B cell (primary cell): Measurements from ENCODE around the gene SLC41A3. TPM values are rescaled to one million over a fixed set of nuclear protein-coding genes. Genes with fewer than 3 reads are reported as not detected.

Source experiments
- ATAC-seq: fragments of 200-7000 bp; cut with Tn5 transposase; one replicate; pipeline ENCODE4 v1.10.0; 2021; ENCODE audit warnings: low read depth, mild to moderate bottlenecking, moderate number of reproducible peaks, moderate library complexity
- CTCF ChIA-PET: fragments of 350-600 bp; sonication (Branson Sonifier 250); formaldehyde crosslinking; loops from one replicate; lab custom pipeline; 2021; ENCODE audit warnings: antibody characterized with exemption, inconsistent platforms; lab: Charles Lee
- POLR2A ChIA-PET: fragments of 350-600 bp; sonication (Branson Sonifier 250); formaldehyde crosslinking; loops from one replicate; lab custom pipeline; 2021; ENCODE audit warnings: antibody characterized with exemption; lab: Charles Lee
- DNase-seq: peaks from one replicate; pipeline ENCODE4 v3.0.0; 2013
- H2AFZ ChIP-seq: 2 replicates; pipeline ENCODE4 v1.6.1; 2012; ENCODE audit warnings: mild to moderate bottlenecking, low read depth, low read length; ENCODE audit not compliant: insufficient read depth, poor library complexity, severe bottlenecking
- H3K27ac ChIP-seq, 2 donors: 1 replicate in 1 of 2; 2 replicates in 1 of 2; pipeline ENCODE4 v1.5.1; 2012 to 2013; ENCODE audit warnings: low read length in 2 of 2, mild to moderate bottlenecking in 2 of 2, moderate library complexity in 1 of 2
- H3K27me3 ChIP-seq, 4 experiments: fragments of 200-600 bp in 1 of 4; sonication (generic) in 1 of 4; replicated peaks in 1 of 4; 1 replicate in 2 of 4; 2 replicates in 2 of 4; pipeline versions ENCODE4 v1.6.1 to v1.7.0; 2013 to 2016; ENCODE audit warnings: low read length in 3 of 4, mild to moderate bottlenecking in 2 of 4, mixed read lengths in 1 of 4, moderate library complexity in 1 of 4; ENCODE audit not compliant: insufficient read depth in 4 of 4, control insufficient read depth in 3 of 4; ENCODE audit errors: control extremely low read depth in 1 of 4
- H3K36me3 ChIP-seq, 2 experiments: replicated peaks in 1 of 2; 1 replicate in 1 of 2; 2 replicates in 1 of 2; pipeline versions ENCODE4 v1.6.1 to v1.7.1; 2013; ENCODE audit warnings: low read length in 1 of 2; ENCODE audit not compliant: insufficient read depth in 2 of 2, control insufficient read depth in 1 of 2; ENCODE audit errors: control extremely low read depth in 1 of 2, extremely low read depth in 1 of 2
- H3K4me1 ChIP-seq, 2 donors: fragments of 200-600 bp in 1 of 2; sonication (generic) in 1 of 2; 1 replicate in 1 of 2; 2 replicates in 1 of 2; pipeline versions ENCODE4 v1.5.1 to v1.6.1; 2013 to 2017; ENCODE audit warnings: low read length in 2 of 2; ENCODE audit not compliant: control insufficient read depth in 2 of 2, insufficient read depth in 2 of 2
- H3K4me2 ChIP-seq: replicated peaks from 2 replicates; pipeline ENCODE3; 2012; ENCODE audit warnings: mild to moderate bottlenecking, low read depth, low read length; ENCODE audit not compliant: poor library complexity, severe bottlenecking
- H3K4me3 ChIP-seq, 5 experiments: fragments of 200-600 bp in 1 of 5; sonication (generic) in 1 of 5; 1 replicate in 3 of 5; 2 replicates in 2 of 5; pipeline versions ENCODE4 v1.5.1 to v1.7.0; 2011 to 2016; ENCODE audit warnings: low read length in 4 of 5, mild to moderate bottlenecking in 4 of 5, low read depth in 2 of 5, control low read depth in 1 of 5, moderate library complexity in 1 of 5; ENCODE audit not compliant: insufficient read depth in 1 of 5; ENCODE audit errors: control extremely low read depth in 1 of 5, extremely low read depth in 1 of 5
- H3K79me2 ChIP-seq: fragments of 200-600 bp; sonication (generic); one replicate; pipeline ENCODE4 v1.6.0; 2016; ENCODE audit warnings: low read length; ENCODE audit not compliant: control insufficient read depth, insufficient read depth
- H3K9ac ChIP-seq: fragments of 200-600 bp; sonication (generic); 2 replicates; pipeline ENCODE4 v1.6.1; 2017; ENCODE audit warnings: mild to moderate bottlenecking, low read length, moderate library complexity
- H3K9me3 ChIP-seq, 3 donors: one replicate each; pipeline versions ENCODE4 v1.6.1 to v1.7.1; 2013; ENCODE audit warnings: low read length in 2 of 3; ENCODE audit not compliant: control insufficient read depth in 2 of 3, insufficient read depth in 1 of 3; ENCODE audit errors: control extremely low read depth in 1 of 3
- H4K20me1 ChIP-seq: 2 replicates; pipeline ENCODE4 v1.6.0; 2012; ENCODE audit warnings: mild to moderate bottlenecking, low read length; ENCODE audit not compliant: insufficient read depth, control insufficient read depth, poor library complexity, severe bottlenecking
- H3K27ac Mint-ChIP-seq: one replicate; pipeline ENCODE4 v1.8.0; 2021; ENCODE audit warnings: mixed read lengths
- H3K27me3 Mint-ChIP-seq: one replicate; pipeline ENCODE4 v1.8.0; 2021; ENCODE audit warnings: mixed read lengths
- H3K4me1 Mint-ChIP-seq: one replicate; pipeline ENCODE4 v1.8.0; 2021; ENCODE audit warnings: mixed read lengths
- H3K4me3 Mint-ChIP-seq: one replicate; pipeline ENCODE4 v1.8.0; 2021; ENCODE audit warnings: mixed read lengths
- H3K9me3 Mint-ChIP-seq: one replicate; pipeline ENCODE4 v1.8.0; 2022; ENCODE audit warnings: mixed read lengths; ENCODE audit not compliant: insufficient read depth
- CTCF ChIP-seq: fragments of 200-600 bp; IDR thresholded peaks from one replicate; pipeline ENCODE4 v1.8.0; 2022; ENCODE audit warnings: antibody characterized with exemption, mild to moderate bottlenecking
- EZH2 ChIP-seq: IDR thresholded peaks from 2 replicates; pipeline ENCODE4 v1.6.1; 2012; ENCODE audit warnings: borderline replicate concordance, low read depth, mild to moderate bottlenecking, moderate library complexity, low read length; ENCODE audit not compliant: insufficient read depth, poor library complexity, severe bottlenecking
- WGBS: methylation state at CpG from one replicate; pipeline ENCODE4 v1.1.5; 2013; ENCODE audit warnings: missing lambda C conversion rate; ENCODE audit not compliant: insufficient coverage; 5-methylcytosine and 5-hydroxymethylcytosine counted together
- intact Hi-C: fragments of 100-400 bp; cut with micrococcal nuclease; formaldehyde crosslinking; loops from one replicate; pipeline ENCODE4 v1.10.0; 2022
- polyA plus RNA-seq: library from polyadenylated mRNA; depleted of rRNA; stranded (reverse); fragments of >200 nt; gene quantifications from 2 replicates; pipeline ENCODE4 v1.2.3, GENCODE V29; 2012
- total RNA-seq, 2 donors: library from RNA; stranded (reverse); fragments of 120-200 nt in 1 of 2; gene quantifications; 1 replicate in 1 of 2; 2 replicates in 1 of 2; pipeline versions ENCODE4 v1.2.3 to v1.2.4, GENCODE V29; 2013 to 2022

The SLC41A3 gene
- total and polyA plus RNA-seq, 2 donors (not counting 1 experiment from before 2014, with no cell fraction given), result 34.2 to 39.3 TPM

DNA sequence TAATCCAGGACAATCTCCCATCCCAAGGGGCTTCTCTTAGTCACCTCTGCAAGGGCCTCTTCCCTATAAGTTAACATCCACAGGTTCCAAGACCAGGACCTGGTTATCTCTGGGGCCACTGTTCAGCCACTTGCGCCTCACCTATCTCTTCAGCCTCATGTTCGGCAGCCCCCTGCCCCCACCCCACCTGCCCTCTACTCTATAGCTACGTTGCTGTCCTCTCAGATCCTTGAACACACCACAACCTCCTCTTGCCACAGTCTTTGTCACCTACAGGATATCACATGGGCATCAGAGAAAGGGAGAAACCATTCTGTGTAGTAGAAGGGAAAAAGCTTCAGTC, 33.9 kb downstream of the SLC41A3 start:
- 100% methylated on average over 1 of the region's 3 CpGs for WGBS
- Histone ChIP-seq H3K4me3 (no peak overlapping the region), H3K9ac (no peak overlapping the region), H3K9me3 (peaks cover 0 to 2% (median 0%) of the 10 kb centered on the region in 3 donors), H4K20me1 (no peaks in the 10 kb centered on the region), H3K79me2 (no peaks in the 10 kb centered on the region), H3K36me3 (peaks cover 0 to 4% of the 10 kb centered on the region in 2 experiments), H3K27ac (no peak overlapping the region), H3K4me1 (peaks cover 17% of the 10 kb centered on the region in 2 donors), H3K4me2 (no peak overlapping the region), H3K27me3 (no peaks in the 10 kb centered on the region), H2AFZ (no peak overlapping the region)
- no peak overlapping the region for H3K4me3 Mint-ChIP-seq
- intact Hi-C loops, result no loop called here
- no peak for TF ChIP-seq CTCF
- TF ChIP-seq EZH2, result no peak
- H3K27me3 Mint-ChIP-seq, result no peaks in the 10 kb centered on the region
- no peak overlapping the region for H3K27ac Mint-ChIP-seq
- POLR2A ChIA-PET, result no interaction called here
- DNase-seq (no peak), ATAC-seq (no peak)
- CTCF ChIA-PET, result interaction anchor here (1.0 kb wide), 1 partner anchor 37 kb away, joined by 3 read pairs; no protein-coding TSS in a partner anchor
- peaks cover 21% of the 10 kb centered on the region for H3K4me1 Mint-ChIP-seq
- no peaks in the 10 kb centered on the region for H3K9me3 Mint-ChIP-seq

DNA sequence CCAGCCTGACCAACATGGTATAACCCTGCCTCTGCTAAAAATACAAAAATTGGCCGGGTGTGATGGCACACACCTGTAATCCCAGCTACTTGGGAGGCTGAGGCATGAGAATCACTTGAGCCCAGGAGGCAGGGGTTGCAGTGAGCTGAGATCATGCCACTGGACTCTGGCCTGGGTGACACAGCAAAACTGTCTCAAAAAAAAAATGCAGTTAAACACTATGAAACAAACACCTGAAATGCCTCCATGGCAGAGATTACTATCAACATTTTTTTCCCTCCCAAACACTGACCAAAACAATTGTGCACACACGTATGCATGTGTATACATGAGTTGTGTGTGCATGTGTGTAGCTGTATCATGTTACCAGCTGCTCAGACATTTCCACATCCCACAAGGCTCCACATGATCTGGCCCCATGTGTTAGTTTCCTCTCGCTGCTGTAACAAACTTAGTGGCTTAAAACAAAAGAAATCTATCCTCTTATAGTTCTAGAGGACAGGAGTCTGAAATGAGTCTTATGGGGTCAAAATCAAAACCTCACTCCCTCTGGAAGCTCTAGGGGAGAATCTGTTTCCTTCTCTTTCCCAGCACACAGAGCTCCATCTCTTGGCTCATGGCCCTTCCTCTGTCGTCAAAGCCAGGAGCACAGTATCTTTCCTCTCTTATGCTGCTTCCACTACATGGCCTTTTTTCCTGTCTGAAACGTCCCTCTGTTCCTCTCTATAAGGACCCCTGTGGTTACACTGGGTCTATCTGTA, 34.5 kb downstream of the SLC41A3 start:
- H3K27ac ChIP-seq, result no peak overlapping the region
- peaks cover 0 to 2% (median 0%) of the 10 kb centered on the region in 3 donors for H3K9me3 ChIP-seq
- no peaks in the 10 kb centered on the region for H3K27me3 ChIP-seq
- TF ChIP-seq CTCF, result no peak
- TF ChIP-seq EZH2, result no peak
- no peaks in the 10 kb centered on the region for H3K79me2 ChIP-seq
- ATAC-seq (no peak), DNase-seq (no peak)
- Mint-ChIP-seq H3K4me1 (peaks cover 21% of the 10 kb centered on the region), H3K27ac (no peak overlapping the region), H3K27me3 (no peaks in the 10 kb centered on the region), H3K9me3 (no peaks in the 10 kb centered on the region), H3K4me3 (no peak overlapping the region)
- H3K4me2 ChIP-seq, result no peak overlapping the region
- ChIA-PET CTCF (interaction anchor here (1.0 kb wide), 1 partner anchor 37 kb away, joined by 3 read pairs; no protein-coding TSS in a partner anchor), POLR2A (no interaction called here)
- H3K9ac ChIP-seq, result no peak overlapping the region
- no peak overlapping the region for H2AFZ ChIP-seq
- peaks cover 0 to 4% of the 10 kb centered on the region in 2 experiments for H3K36me3 ChIP-seq
- intact Hi-C loops, result no loop called here
- 92% methylated on average over 3 of the region's 5 CpGs for WGBS
- no peak overlapping the region for H3K4me3 ChIP-seq
- H4K20me1 ChIP-seq, result no peaks in the 10 kb centered on the region
- peaks cover 17% of the 10 kb centered on the region in 2 donors for H3K4me1 ChIP-seq
